HUDEP-2 (cell line): Measurements from ENCODE around the gene CUL5.
A peak's percentile ranks its signal among the peaks of the same experiment; 100 is the strongest.
"Not testable (repeated sequence)": the region's sequence is repeated elsewhere in the genome, so short reads cannot be mapped to it uniquely, and the experiment has no call there.

Experiments used
- DNase-seq, 76 experiments: peaks; one replicate each; lab custom pipeline; 2025; ENCODE audit not compliant: unreplicated experiment in 76 of 76; lab: John Stamatoyannopoulos, UW

The CUL5 gene

DNA sequence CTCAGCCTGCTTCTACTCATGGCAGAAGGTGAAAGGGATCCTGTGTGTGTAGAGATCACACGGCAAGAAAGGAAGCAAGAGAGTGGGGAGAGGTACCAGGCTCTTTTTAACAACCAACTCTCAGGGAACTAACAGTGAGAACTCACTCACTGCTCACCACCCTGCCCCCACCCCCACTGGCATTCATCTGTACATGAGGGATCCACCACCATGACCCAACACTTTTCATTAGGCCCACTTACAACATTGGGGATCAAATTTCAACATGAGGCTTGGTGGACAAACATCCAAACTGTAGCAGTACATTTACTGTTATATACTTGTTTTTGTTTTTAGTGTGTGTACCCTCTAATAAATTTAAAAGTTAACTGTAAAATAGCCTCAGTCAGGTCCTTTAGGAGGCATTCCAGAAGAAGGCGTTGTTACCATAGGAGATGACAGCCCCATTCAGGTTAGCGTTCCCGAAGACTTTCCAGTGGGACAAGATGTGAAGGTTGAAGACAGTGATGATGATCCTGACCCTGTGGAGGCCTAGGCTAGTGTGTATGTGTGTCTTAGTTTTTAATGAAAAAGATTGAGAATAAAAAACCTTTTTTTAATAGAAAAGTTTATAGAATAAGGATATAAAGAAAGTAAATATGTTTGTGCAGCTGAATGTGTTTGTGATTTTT is 11.3 kb downstream of the CUL5 start:
- no peak for DNase-seq

DNA sequence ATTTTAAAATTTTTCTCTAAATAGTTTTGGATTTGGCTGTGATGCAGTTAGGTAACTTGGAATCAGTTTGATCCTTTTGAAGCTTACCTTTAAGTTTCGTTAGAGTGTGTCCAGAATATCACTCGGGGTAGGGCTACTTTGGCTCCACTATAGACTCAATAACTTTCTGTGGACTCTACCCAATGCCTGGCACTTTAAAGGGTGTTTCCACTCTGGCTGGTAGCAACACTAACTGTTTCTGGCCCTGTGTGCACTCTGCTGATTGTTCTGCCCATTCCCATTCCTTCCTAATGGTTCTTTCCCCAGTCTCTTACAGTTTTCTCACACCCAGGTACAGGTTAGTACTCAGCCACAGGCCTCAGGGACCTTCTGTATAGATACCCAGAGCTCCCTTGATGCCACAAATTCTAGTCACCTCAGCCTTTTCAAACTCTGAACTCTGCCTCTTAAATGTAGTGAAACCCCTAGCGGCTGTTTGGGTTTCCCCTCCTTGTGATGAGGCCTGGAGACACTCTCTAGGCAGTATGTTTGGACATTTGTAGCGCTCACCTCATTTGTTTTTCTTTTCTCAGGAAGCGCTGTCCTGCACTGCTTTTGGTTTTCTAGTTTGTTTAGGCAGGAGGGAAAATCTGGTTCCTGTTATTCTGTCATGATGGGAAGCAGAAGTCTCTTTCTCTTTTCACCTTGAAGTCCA is 16.8 kb downstream of the CUL5 start:
- DNase-seq, result no peak

DNA sequence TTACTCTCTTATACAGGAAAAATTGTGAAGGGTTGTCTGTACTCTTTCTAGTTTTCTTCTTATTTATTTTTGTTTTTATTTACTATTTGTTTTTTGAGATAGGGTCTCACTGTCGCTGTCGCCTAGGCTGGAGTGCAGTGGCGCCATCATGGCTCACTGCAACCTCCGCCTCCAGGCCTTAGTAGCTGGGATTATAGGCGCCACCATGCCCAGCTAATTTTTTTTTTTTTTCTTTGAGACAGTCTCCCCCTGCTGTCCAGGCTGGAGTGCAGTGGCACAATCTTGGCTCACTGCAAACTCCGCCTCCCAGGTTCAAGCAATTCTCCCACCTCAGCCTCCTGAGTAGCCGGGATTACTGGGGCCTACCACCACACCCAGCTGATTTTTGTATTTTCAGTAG is 18.4 kb downstream of the CUL5 start:
- peak in 2 of 76 experiments; percentile 4 for DNase-seq

- not testable (repeated sequence) for DNase-seq
These were observed 20.2 kb downstream of the CUL5 start for GRCh38 chr11:108028822-108029441.

DNA sequence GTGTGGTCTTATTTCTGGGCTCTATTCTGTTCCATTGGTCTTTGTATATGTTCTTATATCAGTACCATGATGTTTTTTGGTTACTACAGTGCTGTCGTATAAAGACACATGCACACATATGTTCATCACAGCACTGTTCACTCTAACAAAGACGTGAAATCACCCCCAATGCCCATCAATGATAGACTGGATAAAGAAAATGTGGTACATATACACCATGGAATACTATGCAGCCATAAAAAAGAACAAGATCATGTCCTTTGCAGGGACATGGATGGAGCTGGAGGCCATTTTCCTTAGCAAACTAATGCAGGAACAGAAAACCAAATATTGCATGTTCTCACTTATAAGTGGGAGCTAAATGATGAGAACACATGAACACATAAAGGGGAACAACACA is 22.9 kb downstream of the CUL5 start:
- DNase-seq, result not testable (repeated sequence)

DNA sequence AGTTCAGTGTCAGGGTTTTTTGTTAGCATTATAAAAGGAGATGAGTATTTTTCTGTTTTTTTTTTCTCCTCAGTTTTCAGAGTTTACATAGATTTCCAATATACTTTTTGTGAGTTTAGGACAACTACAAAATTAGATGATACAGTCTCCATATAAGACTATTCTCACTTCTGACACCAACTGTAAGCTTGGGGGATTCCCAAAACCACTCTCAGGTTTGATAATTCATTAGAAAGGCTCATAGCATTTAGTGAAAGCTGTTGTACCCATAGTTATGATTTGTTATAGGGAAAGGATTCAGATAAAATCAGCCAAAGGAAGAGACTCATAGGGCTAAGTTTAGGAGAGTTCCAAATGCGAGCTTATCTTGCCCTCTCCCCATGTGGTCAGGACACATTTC is 24.1 kb downstream of the CUL5 start:
- DNase-seq, result no peak

GRCh38 chr11:108034034-108034433 is 25.3 kb downstream of the CUL5 start:
- no peak for DNase-seq

DNA sequence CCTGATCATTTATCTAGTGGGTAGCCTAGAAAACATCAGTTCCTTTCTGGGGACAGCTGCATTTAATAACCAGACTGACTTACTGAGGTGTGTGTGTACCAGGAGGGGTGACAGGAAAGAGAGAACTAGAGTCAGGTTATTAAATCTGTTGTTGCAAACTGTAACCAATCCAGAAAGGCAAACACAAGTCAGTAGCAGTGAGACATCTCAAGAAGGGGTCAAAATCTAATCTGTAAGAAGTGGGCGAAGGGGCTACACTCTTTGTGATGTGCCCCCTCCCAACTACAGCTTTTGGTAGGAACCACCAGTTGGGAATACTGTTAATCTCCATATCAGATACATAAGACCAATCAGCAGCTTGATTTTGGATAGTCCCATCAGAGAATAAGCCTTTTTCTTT is 26.3 kb downstream of the CUL5 start:
- DNase-seq, result no peak

DNA sequence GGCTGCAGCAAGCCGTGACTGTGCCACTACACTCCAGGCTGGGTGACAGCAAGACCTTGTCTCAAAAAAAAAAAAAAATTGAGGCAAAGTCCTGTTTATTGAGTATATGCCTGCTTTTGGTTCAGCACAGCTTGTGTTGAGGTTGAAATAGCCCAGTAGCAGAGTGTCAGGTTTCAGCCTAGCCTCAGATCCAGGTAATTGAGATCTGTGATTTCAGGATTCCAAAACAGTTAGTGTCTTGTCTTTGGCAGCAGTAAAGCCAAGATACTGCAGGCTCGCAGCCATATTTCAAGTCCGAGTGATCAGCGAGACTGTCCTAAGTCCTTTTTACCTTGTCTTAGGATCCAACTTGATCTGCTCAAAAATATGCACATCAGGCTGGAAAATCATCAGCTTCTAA is 27.0 kb downstream of the CUL5 start:
- DNase-seq, result no peak

DNA sequence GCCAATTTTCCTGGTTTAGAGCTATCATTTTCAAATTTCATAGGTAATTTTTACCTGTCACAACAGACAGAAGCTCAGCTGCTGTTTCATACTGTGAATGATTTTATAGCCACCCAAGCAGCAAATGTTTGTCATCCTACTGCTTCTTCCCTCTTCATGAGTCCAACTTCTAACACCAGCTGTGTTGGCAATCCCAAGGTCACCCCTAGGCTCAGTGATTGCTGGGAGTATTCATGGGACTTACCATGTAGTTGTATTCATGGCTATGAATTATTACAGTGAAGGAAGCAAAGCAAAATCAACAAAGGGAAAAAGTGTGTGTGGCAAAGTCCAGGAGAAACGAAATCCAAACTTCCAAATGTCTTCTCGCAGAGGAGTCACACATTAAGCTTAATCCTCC is 28.5 kb downstream of the CUL5 start:
- no peak for DNase-seq

DNA sequence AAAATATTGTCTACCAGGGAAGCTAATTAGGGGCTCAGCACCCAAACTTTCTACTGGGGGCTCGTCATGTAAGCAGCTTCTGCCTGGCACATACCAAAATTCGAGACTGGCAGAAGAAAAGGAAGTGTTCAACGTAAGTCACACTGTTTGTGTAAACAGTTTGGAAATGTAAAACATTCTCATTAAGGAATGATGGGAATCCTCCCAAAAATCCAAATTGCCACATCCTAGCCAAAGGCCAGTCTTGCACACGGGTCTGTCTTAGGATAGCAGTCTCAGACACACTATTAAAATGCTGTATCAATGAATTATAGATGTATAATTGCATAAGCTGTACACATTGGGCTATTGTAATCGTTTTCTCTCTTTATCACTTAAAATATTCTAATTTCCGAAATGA is 28.9 kb downstream of the CUL5 start:
- no peak for DNase-seq

DNA sequence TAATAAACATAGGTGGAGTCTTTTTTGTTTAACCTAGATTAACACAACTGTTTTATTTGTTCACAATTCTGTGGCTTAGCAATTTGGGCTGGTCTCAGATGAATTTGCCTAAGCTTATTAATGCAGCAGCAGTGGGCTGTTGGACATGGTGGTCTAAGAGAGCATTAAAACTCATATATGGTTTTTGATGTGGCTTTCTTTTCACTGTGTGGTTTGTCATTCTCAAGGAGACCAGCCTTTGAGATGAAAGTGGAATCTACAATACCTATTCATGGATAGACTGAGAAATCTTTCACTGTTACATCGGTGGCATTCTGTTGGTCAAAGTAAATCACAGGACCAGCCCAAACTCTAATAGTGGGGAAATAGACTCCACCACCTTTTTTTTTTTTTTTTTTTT is 39.6 kb downstream of the CUL5 start:
- DNase-seq, result no peak

DNA sequence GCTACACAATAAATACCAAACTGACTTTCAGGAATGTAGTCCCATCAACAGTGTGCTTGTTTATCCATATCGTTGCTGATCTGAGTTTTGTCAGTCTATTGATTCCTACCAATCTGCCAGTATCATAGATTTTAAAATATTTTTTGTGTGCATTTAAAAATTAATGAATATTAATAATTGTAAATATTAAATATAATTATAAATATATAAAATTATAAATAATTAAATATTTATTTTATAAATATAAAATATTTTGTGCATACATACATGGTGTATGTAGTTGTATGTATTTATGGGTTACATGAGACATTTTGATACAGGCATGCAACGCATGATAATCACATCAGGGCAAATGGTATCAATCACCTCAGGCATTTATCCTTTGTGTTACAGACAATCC is 53.6 kb downstream of the CUL5 start:
- no peak for DNase-seq

GRCh38 chr11:108063410-108063809 is 54.7 kb downstream of the CUL5 start:
- DNase-seq, result no peak

DNA sequence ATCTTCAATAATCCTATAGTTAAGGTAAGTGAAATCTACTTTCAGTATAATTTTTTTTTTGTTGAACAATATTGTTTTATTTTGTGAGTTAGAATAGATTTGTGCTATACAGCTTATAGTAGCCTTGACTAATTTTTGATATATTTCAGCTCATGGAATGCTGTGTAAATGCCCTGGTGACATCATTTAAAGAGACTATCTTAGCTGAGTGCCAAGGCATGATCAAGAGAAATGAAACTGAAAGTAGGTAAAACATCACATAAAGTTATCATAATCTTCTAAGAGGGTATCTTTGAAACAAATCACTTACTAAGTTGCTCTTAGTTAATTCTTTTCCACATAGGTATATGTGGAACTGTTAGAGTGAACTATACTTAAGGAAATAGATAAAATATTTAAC is 61.2 kb downstream of the CUL5 start:
- DNase-seq, result peak in 1 of 76 experiments; percentile 0

DNA sequence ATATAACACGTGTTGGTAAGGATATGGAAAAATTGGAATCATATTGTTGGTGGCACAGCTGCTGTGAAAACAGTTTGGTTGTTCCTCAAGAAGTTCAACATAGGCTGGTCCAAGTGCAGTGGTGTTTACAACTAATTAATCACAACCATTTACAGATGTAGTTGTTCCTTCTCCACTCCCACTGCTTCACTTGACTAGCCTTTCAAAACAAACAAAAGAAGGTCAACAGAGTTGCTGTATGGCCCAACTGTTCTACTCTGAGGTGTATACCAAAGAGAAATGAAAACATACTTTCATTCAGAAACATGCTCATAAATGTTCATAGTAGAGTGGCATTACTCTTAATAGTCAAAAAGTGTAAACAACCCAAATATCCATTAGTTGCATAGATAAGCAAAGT is 76.1 kb downstream of the CUL5 start:
- DNase-seq, result no peak

DNA sequence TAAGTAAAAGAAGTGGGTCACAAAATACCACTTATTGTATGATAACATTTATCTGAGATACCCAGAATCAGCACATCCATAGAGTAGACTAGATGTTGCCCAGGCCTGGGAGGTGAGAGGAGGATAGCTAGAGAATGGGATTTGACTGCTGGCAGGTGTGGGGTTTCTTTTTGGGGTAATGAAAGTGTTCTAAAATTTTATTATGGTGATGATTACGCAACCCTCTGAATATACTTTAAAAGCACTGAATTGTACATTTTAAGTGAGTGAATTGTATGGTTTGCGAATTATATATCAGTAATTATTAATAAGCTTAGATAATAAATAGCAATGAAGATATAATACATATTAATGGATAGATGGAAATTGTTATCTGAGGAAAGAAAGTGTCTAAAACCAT is 77.0 kb downstream of the CUL5 start:
- DNase-seq, result no peak

- DNase-seq, result no peak
These were observed 83.4 kb downstream of the CUL5 start for GRCh38 chr11:108092134-108092533.

- DNase-seq, result peak in 1 of 76 experiments; percentile 3
These were observed 84.6 kb downstream of the CUL5 start for GRCh38 chr11:108093128-108093904.

DNA sequence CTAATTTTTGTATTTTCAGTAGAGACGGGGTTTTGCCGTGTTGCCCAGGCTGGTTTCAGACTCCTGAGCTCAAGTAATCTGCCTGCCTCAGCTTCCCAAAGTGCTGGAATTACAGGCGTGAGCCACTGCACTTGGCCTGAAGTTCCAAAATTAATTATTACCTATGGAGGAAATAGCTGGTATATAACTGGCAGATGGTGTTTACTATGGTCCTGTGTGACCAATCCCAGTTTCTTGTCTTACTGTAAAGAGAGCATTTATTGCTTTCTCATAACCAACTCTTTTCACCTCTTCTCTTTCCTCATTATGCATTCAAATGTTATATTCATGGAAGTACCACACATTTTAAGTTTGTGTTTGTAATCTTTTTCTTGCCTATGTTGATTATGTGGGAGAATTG is 88.5 kb downstream of the CUL5 start:
- no peak for DNase-seq

GRCh38 chr11:108101090-108101775 is 92.5 kb downstream of the CUL5 start:
- no peak for DNase-seq
